ENCODE data around the gene FKBP1B.
"Not testable (repeated sequence)": the region's sequence is repeated elsewhere in the genome, so short reads cannot be mapped to it uniquely, and the experiment has no call there.

Gene FKBP1B

DNA sequence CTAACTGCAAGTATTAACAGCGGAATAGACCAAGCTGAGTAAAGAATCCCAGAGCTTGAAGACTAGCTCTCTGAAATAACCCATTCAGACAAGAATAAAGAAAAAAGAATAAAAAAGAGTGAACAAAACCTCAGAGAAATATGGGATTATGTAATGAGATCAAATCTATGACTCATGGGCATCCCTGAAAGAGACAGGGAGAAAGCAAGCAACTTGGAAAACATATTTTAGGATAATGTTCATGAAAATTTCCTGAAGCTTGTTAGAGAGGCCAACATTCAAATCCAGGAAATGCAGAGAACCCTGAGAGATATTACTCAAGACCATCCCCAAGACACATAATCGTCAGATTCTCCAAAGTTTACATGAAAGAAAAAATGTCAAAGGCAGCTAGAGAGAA is 56.3 kb downstream of the FKBP1B start:
- no peak for DNase-seq (ENCODE audit: low spot score)
- TF ChIP-seq, protein P1, sequence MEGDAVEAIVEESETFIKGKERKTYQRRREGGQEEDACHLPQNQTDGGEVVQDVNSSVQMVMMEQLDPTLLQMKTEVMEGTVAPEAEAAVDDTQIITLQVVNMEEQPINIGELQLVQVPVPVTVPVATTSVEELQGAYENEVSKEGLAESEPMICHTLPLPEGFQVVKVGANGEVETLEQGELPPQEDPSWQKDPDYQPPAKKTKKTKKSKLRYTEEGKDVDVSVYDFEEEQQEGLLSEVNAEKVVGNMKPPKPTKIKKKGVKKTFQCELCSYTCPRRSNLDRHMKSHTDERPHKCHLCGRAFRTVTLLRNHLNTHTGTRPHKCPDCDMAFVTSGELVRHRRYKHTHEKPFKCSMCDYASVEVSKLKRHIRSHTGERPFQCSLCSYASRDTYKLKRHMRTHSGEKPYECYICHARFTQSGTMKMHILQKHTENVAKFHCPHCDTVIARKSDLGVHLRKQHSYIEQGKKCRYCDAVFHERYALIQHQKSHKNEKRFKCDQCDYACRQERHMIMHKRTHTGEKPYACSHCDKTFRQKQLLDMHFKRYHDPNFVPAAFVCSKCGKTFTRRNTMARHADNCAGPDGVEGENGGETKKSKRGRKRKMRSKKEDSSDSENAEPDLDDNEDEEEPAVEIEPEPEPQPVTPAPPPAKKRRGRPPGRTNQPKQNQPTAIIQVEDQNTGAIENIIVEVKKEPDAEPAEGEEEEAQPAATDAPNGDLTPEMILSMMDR (IDR thresholded peaks at IDR 0.05) = no peak
- H3K4me3 ChIP-seq = no peak overlapping the region
- no peak overlapping the region for H3K27ac ChIP-seq

DNA sequence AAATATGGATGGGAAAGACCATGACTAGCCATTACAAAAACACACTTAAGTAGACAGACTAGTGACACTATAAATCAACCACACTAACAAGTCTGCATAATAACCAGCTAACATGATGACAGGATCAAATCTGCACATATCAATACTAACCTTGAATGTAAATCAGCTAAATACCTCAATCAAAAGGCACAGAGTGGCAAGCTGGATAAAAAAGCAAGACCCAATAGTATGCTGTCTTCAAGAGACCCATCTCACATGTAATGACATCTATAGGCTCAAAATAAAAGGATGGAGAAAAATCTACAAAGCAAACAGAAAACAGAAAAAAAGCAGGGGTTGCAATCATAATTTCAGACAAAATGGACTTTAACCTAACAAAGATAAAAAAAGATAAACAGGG is 57.2 kb downstream of the FKBP1B start:
- DNase-seq (ENCODE audit: low spot score) = no peak
- TF ChIP-seq, protein P1 (IDR thresholded peaks at IDR 0.05) = no peak

DNA sequence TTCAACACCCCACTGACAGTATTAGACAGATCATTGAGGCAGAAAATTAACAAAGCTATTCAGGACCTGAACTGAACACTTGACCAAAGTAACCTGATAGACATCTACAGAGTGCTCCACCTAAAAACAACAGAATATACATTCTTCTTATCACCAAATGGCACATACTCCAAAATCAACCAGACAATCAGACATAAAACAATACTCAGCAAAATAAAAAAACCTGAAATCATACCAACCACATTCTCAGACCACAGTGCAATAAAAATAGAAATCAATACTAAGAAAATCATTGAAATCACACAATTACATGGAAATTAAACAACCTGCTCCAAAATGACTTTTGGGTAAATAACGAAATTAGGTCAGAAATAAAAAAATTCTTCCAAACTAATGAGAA is 57.8 kb downstream of the FKBP1B start:
- DNase-seq (ENCODE audit: low spot score) = no peak
- H3K27ac ChIP-seq = no peak overlapping the region
- TF ChIP-seq, protein P1 (IDR thresholded peaks at IDR 0.05) = no peak
- no peak overlapping the region for H3K4me3 ChIP-seq

More for the DNA sequence above, 57.2 kb downstream of the FKBP1B start:
- H3K27ac ChIP-seq = no peak overlapping the region
- no peak overlapping the region for H3K4me3 ChIP-seq

DNA sequence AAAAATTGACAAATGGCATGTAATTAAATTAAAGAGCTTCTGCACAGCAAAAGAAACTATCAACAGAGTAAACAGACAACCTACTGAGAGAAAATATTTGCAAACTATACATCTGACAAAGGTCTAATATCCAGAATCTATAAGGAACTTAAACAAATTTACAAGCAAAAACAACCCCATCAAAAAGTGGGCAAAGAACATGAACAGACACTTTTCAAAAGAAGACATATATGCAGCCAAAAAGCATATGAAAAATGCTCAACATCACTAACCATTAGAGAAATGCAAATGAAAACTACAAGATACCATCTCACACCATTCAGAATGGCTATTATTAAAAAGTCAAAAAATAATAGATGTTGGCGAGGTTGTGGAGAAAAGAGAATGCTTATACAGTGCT is 59.9 kb downstream of the FKBP1B start:
- not testable (repeated sequence) for DNase-seq (ENCODE audit: low spot score); H3K27ac ChIP-seq; H3K4me3 ChIP-seq

DNA sequence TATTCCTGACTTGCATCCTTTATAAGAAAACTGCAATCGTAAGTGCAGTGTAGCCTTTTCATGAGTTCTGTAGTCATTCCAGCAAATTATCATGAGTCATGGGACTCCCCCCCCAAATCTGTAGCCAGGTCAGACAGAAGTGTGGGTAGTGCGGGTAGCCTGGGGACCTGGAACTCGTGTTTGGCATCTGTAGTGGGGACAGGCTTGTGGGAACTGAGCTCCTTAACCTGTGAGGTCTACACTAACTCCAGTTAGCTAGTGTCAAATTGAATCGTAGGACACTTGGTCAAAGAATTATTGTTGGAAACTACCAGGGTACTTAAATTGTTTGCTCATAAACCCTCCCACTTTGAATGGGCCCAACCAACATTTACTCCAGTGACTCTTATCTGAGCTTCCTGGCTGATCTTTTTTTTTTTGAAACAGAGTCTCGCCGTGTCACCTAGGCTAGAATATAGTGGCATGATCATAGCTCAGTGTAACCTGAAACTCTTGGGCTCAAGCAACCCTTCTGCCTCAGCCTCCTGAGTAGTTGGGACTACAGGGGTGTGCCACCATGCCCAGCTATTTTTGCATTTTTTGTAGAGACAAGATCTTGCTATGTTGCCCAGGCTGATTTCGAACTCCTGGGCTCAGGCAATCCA is 61.2 kb downstream of the FKBP1B start:
- Histone ChIP-seq H3K4me3 (no peak overlapping the region), H3K27ac (no peak overlapping the region)
- no peak for DNase-seq (ENCODE audit: low spot score)
- TF ChIP-seq, protein P1 (IDR thresholded peaks at IDR 0.05) = no peak

DNA sequence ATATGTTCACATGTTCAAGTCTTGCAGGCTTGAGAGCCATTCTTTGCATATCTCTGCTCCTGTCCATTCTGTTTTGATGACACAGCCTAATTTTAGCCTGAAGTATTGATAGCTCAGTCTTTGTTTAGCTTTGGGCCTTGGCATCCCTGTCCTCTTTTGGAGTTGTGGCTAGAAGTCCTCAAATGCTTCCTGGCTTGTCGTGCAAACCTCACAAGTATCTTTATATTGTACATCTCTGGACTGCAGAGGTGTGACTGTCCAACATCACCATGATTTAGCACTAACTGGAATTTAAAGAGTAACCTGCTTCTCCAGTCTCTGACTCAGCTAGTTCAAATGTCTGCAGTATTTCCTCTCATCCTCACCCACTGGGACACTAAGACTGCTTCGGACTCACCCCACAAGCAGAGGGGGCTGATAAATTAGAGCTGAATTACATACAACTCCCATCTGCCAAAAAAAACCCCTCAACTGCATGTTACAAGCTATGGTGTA is 61.9 kb downstream of the FKBP1B start:
- H3K4me3 ChIP-seq = no peak overlapping the region
- no peak for DNase-seq (ENCODE audit: low spot score)
- no peak overlapping the region for H3K27ac ChIP-seq
- TF ChIP-seq, protein P1 (IDR thresholded peaks at IDR 0.05) = no peak

Measured in coronary artery (tissue), 2 donors.